ENCODE data around the gene TMED8. TPM values are rescaled to one million over a fixed set of nuclear protein-coding genes. Genes with fewer than 3 reads are reported as not detected.

The TMED8 gene
- 12.0 TPM in 2 replicates for total RNA-seq

GRCh38 chr14:77376771-77377501 is at the start of gene TMED8, which contains the start of gene SAMD15:
TMED8 (minus strand) TSS chr14:77377094; CDS start chr14:77377053, 41 bp downstream.
SAMD15 (plus strand) TSS chr14:77377379; CDS start chr14:77377419, 40 bp downstream.

DNA sequence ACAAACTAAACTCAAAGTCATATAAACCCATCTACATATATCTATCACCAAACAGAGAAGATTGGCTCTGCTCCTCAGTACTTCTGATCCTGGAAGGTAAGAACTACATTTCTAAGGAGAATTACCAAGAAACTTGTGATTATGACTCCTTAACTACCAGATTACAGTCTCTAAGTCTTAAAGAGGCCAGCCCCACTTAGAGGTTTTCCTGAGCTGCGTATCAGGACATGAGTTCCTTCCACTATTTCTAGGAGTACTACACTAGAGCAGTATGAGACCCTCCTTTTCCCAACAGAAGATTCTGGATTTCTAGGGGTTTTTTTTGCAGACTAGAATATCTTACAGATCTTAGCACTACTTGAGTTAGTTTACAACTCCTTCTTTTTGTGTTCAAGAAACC is 46.5 kb upstream of the TMED8 start, which contains the start of gene NOXRED1:
Gene NOXRED1 (minus strand): TSS at position 101 of the 400 bp plus-strand sequence. CDS start 634 bp downstream, outside the sequence.

DNA sequence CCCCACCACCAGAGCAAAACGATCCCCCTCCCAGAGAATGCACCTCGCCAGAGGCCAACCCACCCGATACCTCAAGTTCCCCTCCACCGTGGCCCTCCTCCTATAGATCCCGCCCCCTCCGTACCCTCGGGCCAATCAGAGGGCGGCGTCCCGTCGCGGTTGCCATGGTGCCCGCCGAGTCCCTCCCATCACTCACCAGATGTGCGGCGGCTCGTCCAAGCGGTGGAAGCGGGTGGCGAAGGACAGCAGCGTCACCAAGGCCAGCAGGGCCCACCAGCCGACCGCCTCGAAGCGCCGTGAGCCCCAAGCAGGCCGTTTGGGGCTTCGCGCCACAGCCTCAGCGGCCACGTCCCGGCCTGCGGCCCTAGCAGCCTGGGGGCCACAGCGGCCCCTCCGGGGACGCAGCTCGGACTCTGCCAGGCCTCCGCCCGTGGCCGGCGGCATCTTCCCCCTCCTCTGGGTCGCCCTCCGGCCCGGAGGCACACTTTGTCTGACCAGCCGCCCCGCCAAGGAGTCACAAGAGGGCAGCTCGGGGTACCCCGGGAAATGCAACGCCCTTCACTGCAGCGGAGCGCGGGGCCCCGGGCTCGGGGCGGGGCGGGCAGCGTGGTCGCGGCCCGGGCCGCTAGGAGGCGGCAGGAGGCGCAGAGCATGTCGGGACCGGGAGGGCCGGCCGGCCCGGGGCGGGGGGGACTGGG is 56.5 kb downstream of the TMED8 start, which contains the start of gene POMT2:
Gene POMT2 (minus strand): TSS at position 646 of the 698 bp plus-strand sequence. CDS start 202 bp downstream, at position 444.

Other genes with a start within 250 kb of the TMED8 start
- gene ZDHHC22, start 235.3 kb downstream of the TMED8 start, total RNA-seq: not detected in 2 replicates
- under 0.01 TPM in 1 of 2 replicates, not detected in the other for gene TMEM63C, start 195.3 kb downstream of the TMED8 start, total RNA-seq
- not detected in 2 replicates for gene NGB, start 105.9 kb downstream of the TMED8 start, total RNA-seq
- gene POMT2, start 56.2 kb downstream of the TMED8 start, total RNA-seq: 15.4 and 20.8 TPM in 2 replicates
- gene GSTZ1, start 56.1 kb downstream of the TMED8 start, total RNA-seq: 34.6 and 38.6 TPM in 2 replicates
- gene SAMD15, start 285 bp upstream of the TMED8 start, total RNA-seq: 2.8 and 3.0 TPM in 2 replicates
- 0.12 and 0.16 TPM in 2 replicates for gene NOXRED1, start 46.4 kb upstream of the TMED8 start, total RNA-seq
- gene VIPAS39, start 80.5 kb upstream of the TMED8 start, total RNA-seq: 29.0 and 31.2 TPM in 2 replicates
- 39.4 and 40.0 TPM in 2 replicates for gene AHSA1, start 81.0 kb upstream of the TMED8 start, total RNA-seq
- gene ISM2, start 121.7 kb upstream of the TMED8 start, total RNA-seq: not detected in 2 replicates
- gene SPTLC2, start 239.5 kb upstream of the TMED8 start, total RNA-seq: 30.8 and 33.3 TPM in 2 replicates

Measured in hair follicle dermal papilla cell (primary cell).